ENCODE measurements around the gene OGFRL1.

OGFRL1 gene

DNA sequence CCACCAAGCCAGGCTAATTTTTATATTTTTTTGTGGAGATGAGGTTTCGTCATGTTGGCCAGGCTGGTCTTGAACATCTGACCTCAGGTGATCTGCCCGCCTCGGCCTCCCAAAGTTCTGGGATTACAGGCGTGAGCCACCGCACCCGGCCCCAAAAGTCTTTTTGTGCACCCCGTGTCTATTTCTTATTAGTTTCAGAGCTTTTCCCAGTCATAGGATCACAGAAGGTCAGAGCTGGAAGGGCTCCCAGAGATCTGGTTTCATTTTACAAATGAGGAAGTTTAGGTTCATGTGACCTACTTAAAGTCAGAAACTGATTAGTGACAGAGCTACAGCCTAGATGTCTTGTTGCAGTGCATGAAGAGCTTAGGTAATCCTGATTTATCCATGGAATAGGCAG, 1.6 kb upstream of the OGFRL1 start:
- DNase-seq (ENCODE audit: low spot score), result no peak

GRCh38 chr6:71287926-71288227, 734 bp upstream of the OGFRL1 start:
- no peak for DNase-seq (ENCODE audit: low spot score)

GRCh38 chr6:71289039-71289801, 609 bp downstream of the OGFRL1 start:
- no peak for DNase-seq (ENCODE audit: low spot score)

DNA sequence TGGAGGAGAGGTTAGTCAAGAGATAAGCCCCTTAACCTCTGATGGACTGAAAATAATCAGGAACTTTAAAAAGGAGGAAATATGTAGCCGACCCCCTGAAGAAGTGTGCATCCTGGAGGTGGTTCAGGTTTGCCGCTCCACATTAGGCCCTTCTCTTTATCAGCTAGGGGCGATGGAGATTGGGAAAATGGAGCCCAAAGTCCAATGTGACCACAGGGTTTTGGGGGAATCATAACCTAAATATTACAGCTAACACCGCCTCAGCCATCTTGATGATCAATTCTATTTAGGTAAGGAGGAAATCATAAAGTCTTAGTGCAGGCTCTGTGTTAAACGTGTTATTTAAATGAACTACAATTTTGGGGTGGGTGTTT, 1.2 kb downstream of the OGFRL1 start:
- no peak for DNase-seq (ENCODE audit: low spot score)

DNA sequence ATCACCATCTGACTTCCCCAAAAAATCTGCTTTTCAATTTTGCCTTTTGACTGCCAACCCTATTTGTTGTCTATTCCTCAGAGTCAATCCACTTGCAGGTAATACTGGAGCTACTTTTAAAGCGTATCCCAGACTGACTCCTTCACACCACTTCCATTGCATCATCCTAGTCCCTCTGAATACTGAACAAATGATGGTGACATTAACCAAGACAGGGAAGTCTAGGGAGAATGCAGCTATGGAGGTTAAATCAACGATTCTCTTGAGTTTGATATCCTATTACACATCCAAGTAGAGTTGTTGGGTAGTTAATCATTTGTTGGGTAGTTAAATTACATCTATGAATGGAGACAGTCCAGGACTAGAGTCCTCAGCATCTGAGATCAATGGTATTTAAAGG, 2.0 kb downstream of the OGFRL1 start:
- no peak for DNase-seq (ENCODE audit: low spot score)

GRCh38 chr6:71292001-71292400, 3.4 kb downstream of the OGFRL1 start:
- no peak for DNase-seq (ENCODE audit: low spot score)

GRCh38 chr6:71294121-71294523, 5.5 kb downstream of the OGFRL1 start:
- peak; percentile 20 for DNase-seq (ENCODE audit: low spot score)

DNA sequence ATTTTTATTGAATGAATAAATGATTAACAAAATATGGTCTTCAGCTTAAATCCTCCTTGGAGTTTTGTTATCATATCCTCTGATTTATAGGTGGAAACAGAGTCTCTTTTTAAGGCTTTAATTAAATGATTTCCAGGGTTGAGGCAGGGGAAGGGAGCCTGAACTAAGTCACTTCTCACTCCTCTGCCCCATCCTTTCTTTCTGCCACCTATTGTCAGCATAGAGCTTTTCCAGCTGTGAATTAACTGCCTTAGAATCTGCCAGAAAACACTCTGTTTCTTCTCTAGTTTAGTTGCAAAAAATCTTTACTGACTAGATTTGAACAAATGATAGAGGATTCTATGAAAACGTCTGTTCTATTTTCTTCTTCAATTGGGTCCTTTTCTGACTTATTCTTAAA, 9.8 kb downstream of the OGFRL1 start:
- no peak for DNase-seq (ENCODE audit: low spot score)

DNA sequence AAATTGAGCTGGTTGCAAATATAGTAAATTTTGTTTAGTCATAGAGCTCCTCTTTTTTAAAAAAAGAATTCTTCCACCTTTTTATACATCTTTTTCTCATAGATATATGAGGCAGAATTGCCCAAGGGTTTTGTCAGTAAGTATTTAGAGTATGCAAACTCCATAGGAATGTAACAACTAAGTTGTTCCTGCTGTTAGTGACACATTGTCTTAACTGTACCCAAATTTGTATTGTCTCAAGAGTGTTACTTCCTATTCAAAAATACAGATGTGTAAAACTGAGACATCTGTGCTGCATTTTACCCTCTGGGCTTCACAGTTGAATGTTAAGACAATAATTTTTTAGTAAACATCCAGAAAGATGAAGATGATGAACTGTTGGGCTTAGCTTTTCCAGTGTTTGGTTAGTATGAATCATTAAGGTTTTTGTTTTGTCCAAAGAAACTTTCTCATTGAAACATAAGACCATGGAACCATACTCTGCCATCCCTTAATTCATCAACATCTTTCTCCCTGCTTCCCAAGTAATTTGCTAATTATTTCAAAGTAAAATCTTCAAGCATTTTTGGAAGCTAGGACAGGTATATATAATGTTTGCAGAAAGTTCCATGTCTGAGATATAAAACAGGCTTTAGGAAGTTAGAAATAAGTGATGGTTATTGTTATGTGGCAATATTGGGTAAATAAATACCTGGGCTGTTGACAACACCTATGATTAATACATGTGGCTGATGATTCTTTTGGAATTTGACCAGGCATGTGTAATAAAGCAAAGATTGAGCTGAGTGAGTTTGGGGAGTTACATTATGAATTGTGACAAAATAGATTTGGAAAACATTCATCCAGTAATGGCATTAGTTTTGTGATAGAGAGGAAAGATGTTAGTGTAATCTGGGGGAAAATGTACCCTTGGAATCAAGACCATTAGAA, 11.2 kb downstream of the OGFRL1 start:
- no peak for DNase-seq (ENCODE audit: low spot score)

- no peak for DNase-seq (ENCODE audit: low spot score)
Observed at GRCh38 chr6:71300561-71301168, 12.1 kb downstream of the OGFRL1 start.

- DNase-seq (ENCODE audit: low spot score), result no peak
Observed at GRCh38 chr6:71301546-71301945, 12.9 kb downstream of the OGFRL1 start.

DNA sequence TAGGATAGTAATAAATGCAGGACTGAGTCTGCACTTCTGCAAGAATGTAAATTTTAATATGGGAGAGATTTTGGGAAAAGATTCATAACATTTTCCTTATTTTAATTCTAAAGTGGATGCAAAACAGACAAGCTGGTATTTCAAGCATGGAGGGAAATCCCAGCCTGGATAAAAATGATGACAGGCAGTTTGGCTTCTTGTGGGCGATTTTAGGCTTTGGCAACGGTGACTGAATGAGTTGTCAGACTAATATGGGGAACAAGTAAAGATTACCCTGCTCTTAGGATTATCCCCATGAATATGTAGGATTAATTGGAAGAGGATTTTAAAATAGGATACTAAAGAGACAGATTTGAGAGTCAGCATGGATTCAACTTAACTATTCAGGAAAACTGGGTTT, 21.0 kb downstream of the OGFRL1 start:
- no peak for DNase-seq (ENCODE audit: low spot score)

DNA sequence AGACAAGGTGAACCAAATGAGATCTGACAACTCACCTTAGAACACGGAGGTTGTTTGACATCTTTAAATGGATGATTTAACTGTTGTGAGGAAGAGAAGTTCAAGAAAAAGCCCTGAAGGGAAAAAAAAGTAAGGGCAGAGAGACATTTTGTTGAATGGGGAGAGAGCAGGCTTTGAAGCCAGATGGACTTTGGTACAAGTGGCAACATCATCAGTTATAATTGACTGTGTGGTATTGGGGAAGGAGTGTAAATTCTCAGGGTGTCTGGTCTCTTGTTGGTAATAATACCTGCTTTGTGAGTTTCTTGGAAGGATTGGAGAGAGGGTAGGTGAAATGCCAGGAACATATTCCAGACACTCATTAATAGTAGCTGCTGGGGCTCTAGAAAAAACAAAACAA, 21.6 kb downstream of the OGFRL1 start:
- DNase-seq (ENCODE audit: low spot score), result no peak

GRCh38 chr6:71312089-71312488, 23.5 kb downstream of the OGFRL1 start:
- no peak for DNase-seq (ENCODE audit: low spot score)

DNA sequence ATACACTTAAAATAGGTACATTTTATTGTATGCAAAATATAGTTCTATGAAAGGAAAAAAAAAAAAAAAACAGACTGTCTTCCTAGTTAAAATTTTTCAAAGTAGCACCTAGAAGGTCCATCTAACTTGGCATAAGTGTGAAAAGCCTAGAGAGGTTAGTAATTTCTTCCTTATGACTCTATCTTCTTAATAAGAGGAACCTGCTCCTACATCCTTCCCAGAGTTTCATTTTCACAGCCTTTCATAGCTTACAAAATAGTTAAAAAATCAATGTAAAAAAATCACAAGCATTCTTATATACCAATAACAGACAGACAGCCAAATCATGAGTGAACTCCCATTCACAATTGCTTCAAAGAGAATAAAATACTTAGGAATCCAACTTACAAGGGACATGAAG, 28.8 kb downstream of the OGFRL1 start:
- DNase-seq (ENCODE audit: low spot score), result no peak

DNA sequence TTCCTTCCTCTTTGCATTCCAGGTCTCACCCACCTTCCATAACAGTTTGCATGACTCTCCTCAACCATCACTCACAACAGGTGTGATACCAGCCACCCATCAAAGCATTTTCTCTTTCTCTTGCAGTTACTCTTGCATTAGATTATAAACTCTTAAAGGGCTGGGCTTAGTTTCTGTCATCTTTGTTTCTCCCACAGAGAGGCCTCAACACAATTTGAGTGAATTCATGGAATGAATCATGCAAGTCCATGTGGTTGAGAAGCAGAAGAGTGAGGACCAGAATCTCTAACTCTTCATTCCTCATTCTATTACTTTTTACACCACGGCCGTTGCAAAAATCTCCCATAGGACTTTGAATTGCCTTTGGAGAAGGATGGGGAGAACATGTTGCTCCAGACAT, 31.4 kb downstream of the OGFRL1 start:
- DNase-seq (ENCODE audit: low spot score), result no peak

- DNase-seq (ENCODE audit: low spot score), result no peak
Observed at GRCh38 chr6:71321314-71321713, 32.7 kb downstream of the OGFRL1 start.

DNA sequence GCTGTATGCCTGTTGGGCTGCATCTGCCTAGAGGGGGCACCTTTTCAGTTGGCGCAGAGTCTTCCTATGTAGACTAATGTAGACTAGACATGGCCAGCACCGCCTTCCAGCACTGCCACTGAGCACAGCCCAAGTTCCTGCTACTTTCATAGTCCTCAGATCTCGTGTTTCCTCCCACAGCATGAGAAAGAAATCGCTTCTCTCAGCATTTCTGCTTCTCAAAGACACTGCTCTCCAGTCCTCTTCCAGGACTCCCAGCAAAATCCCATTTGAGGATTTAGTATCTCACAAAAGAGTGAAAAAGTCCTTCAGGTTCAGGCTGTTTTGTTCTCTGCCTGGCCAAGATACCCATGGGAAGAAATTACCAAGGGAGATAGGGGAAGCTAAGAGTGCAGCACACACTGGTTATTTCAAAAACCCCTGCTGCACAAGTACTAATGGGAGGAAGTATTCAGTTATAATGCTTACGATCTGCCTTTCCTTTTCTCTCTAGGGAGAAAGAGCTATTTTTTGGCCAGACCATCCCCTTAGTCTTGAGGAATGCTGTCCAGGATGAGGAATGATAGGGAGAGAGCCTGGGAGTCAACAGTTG, 35.7 kb downstream of the OGFRL1 start:
- no peak for DNase-seq (ENCODE audit: low spot score)

DNA sequence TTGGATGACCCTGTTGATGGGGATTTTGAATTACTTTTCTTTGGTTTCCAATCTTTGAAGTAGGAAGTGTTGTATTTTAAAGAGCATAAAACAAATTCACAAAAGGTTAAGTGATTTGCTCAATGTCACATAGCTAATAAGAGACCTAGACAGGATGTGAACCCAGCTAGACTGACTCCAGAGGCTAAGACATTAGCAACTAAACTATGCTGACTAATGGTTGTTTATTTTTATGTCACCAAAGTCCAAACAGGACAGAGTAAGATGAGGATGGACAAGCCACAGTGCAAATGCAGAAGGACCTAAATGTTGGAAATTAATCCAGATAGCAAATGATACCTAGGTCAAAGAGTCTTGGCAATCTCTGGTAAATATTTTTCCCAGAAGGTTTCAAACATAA, 38.0 kb downstream of the OGFRL1 start:
- DNase-seq (ENCODE audit: low spot score), result no peak

- DNase-seq (ENCODE audit: low spot score), result no peak
Observed at GRCh38 chr6:71330501-71330900, 41.9 kb downstream of the OGFRL1 start.

DNA sequence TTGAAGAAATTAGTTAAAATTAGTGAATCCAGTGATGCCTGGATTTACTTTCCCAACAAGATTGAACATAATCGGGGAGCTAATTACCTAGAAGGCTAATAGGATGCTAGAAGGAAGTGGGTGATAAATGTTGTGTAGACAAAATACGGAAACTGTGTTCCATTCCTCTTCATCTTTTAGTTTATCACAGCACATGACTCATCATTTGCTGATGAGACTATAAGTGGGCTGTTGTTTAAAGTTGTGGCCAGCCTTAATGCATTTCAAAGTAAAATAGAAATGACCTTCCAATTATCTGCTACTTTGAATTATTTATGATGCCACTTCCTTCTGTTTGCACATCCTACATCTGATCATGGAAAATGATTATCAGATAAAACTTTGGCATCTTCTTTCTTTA, 43.4 kb downstream of the OGFRL1 start:
- no peak for DNase-seq (ENCODE audit: low spot score)

- no peak for DNase-seq (ENCODE audit: low spot score)
Observed at GRCh38 chr6:71333050-71333449, 44.4 kb downstream of the OGFRL1 start.

DNA sequence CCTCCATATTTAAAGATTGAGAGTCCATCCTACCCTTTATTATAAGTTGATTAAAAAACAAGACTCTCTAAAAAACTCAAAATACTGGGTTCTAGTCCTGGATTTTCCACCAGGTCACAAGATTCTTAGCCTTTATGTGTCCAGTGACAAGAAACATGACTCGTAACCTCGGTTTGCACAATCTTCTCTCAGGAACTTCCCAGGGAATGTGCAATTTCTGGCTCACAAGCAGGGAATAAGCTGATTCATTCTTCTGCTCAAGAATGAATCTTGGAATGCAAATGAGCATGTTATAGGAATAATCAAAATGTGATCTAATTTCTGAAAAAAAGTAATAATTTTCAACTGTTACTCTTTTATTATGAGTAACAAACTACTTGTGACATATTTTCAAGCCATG, 45.1 kb downstream of the OGFRL1 start:
- peak; percentile 5 for DNase-seq (ENCODE audit: low spot score)

Measured in LoVo (cell line).